Right atrium auricular region (tissue), 2 donors: Measurements from ENCODE around the gene MT1E. TPM values are rescaled to one million over a fixed set of nuclear protein-coding genes. Genes with fewer than 3 reads are reported as not detected.

Experiments used
- DNase-seq: peaks from one replicate; pipeline ENCODE4 v3.0.0-alpha.2; 2019; ENCODE audit warnings: low spot score
- H3K27ac ChIP-seq, 2 donors: fragments of 200-600 bp; sonication (generic); 1 replicate in 1 of 2; 2 replicates in 1 of 2; pipeline ENCODE4 v1.5.1; 2016 to 2019
- H3K27me3 ChIP-seq, 2 donors: fragments of 200-600 bp; sonication (generic); one replicate each; pipeline versions ENCODE4 v1.5.1 to v1.6.0; 2017 to 2019
- H3K36me3 ChIP-seq: fragments of 200-600 bp; sonication (generic); one replicate; pipeline ENCODE4 v1.5.1; 2016
- H3K4me1 ChIP-seq, 2 donors: fragments of 200-600 bp; sonication (generic); one replicate each; pipeline versions ENCODE4 v1.5.1 to v1.6.0; 2017 to 2019
- H3K4me3 ChIP-seq, 2 donors: fragments of 200-600 bp; sonication (generic); 1 replicate in 1 of 2; 2 replicates in 1 of 2; pipeline ENCODE4 v1.5.1; 2017 to 2019; ENCODE audit warnings: mild to moderate bottlenecking in 1 of 2, moderate library complexity in 1 of 2
- H3K9me3 ChIP-seq, 2 donors: fragments of 200-600 bp; sonication (generic); one replicate each; pipeline ENCODE4 v1.5.1; 2019
- CTCF ChIP-seq, 2 donors: fragments of 200-600 bp; sonication (generic); IDR thresholded peaks; one replicate each; pipeline ENCODE4 v1.5.1; 2019; ENCODE audit warnings: antibody characterized with exemption in 2 of 2
- total RNA-seq, 2 donors: library from RNA; depleted of rRNA; stranded (reverse); fragments of >200 nt; gene quantifications; one replicate each; pipeline ENCODE4 v1.1.0, GENCODE V29; 2016

MT1E gene
- total RNA-seq, 2 donors from 2014 or later: 129 to 210 TPM

- Histone ChIP-seq H3K27me3 (no peaks in the 10 kb centered on the region), H3K27ac (peak overlapping the region; percentile 54 to 58), H3K4me1 (peaks cover 0 to 28% of the 10 kb centered on the region in 2 donors), H3K9me3 (no peaks in the 10 kb centered on the region), H3K36me3 (no peaks in the 10 kb centered on the region), H3K4me3 (no peak overlapping the region)
- TF ChIP-seq CTCF (IDR thresholded peaks at IDR 0.05): peak; percentile 41 to 71
- DNase-seq: no peak
These were observed 22.0 kb upstream of the MT1E start for GRCh38 chr16:56603589-56603988.

- Histone ChIP-seq H3K9me3 (no peaks in the 10 kb centered on the region), H3K4me1 (peaks cover 0 to 42% of the 10 kb centered on the region in 2 donors), H3K27ac (peak overlapping the region; percentile 92 to 98), H3K36me3 (no peaks in the 10 kb centered on the region), H3K4me3 (no peak overlapping the region), H3K27me3 (no peaks in the 10 kb centered on the region)
- DNase-seq: no peak
- TF ChIP-seq CTCF (IDR thresholded peaks at IDR 0.05): no peak
These were observed 20.6 kb upstream of the MT1E start for GRCh38 chr16:56604966-56605365.

GRCh38 chr16:56605475-56605874 lies 20.1 kb upstream of the MT1E start:
- H3K4me1 ChIP-seq: peaks cover 0 to 47% of the 10 kb centered on the region in 2 donors
- DNase-seq: no peak

GRCh38 chr16:56606071-56606475 lies 19.5 kb upstream of the MT1E start:
- no peak for TF ChIP-seq CTCF (IDR thresholded peaks at IDR 0.05)
- no peaks in the 10 kb centered on the region for H3K27me3 ChIP-seq
- H3K4me3 ChIP-seq: no peak overlapping the region
- H3K9me3 ChIP-seq: no peaks in the 10 kb centered on the region
- DNase-seq: peak; percentile 80
- peak overlapping the region; percentile 92 to 98 for H3K27ac ChIP-seq
- H3K4me1 ChIP-seq: peaks cover 0 to 53% of the 10 kb centered on the region in 2 donors
- H3K36me3 ChIP-seq: no peaks in the 10 kb centered on the region

More at GRCh38 chr16:56605475-56605874, 20.1 kb upstream of the MT1E start:
- peak overlapping the region; percentile 92 to 98 for H3K27ac ChIP-seq
- no peak overlapping the region for H3K4me3 ChIP-seq
- H3K36me3 ChIP-seq: no peaks in the 10 kb centered on the region
- H3K27me3 ChIP-seq: no peaks in the 10 kb centered on the region
- no peak for TF ChIP-seq CTCF (IDR thresholded peaks at IDR 0.05)
- H3K9me3 ChIP-seq: no peaks in the 10 kb centered on the region

- Histone ChIP-seq H3K27me3 (no peaks in the 10 kb centered on the region), H3K27ac (peak overlapping the region; percentile 92 to 98), H3K4me1 (peaks cover 0 to 58% of the 10 kb centered on the region in 2 donors), H3K9me3 (no peaks in the 10 kb centered on the region), H3K36me3 (no peaks in the 10 kb centered on the region), H3K4me3 (peak overlapping the region in 1 of 2 donors; percentile 1)
- no peak for TF ChIP-seq CTCF (IDR thresholded peaks at IDR 0.05)
- peak; percentile 74 for DNase-seq
These were observed 19.0 kb upstream of the MT1E start for GRCh38 chr16:56606476-56607108.
